GM12878 (cell line): ENCODE results near the gene ACAT2. TPM values are rescaled to one million over a fixed set of nuclear protein-coding genes. Genes with fewer than 3 reads are reported as not detected.

Experiments used
- ATAC-seq: fragments of 200-7000 bp; cut with Tn5 transposase; 3 replicates; pipeline ENCODE4 v1.9.1; 2020; ENCODE audit warnings: mild to moderate bottlenecking, moderate library complexity
- BruUV-seq: library from RNA; stranded (reverse); fragments of 400-500 nt; replicated peaks from 2 replicates; lab custom pipeline; 2021; lab: Mats Ljungman, UMichigan
- CTCF ChIA-PET: fragments of 300-600 bp; sonication (Branson Sonifier 250); formaldehyde crosslinking; extraction: SDS; loops from one replicate; lab custom pipeline; 2021; ENCODE audit warnings: inconsistent platforms; lab: Yijun Ruan, JAX
- POLR2A ChIA-PET: fragments of 350-600 bp; formaldehyde crosslinking; extraction: SDS; loops from one replicate; lab custom pipeline; 2021; ENCODE audit warnings: inconsistent platforms; lab: Charles Lee
- RAD21 ChIA-PET: fragments of 300-600 bp; sonication (Branson Sonifier 250); formaldehyde crosslinking; loops from one replicate; lab custom pipeline; 2023; ENCODE audit warnings: antibody characterized with exemption; ENCODE audit not compliant: unreplicated experiment; lab: Charles Lee
- SMC1A ChIA-PET: fragments of 300-600 bp; sonication (Branson Sonifier 250); formaldehyde crosslinking; loops from one replicate; lab custom pipeline; 2023; ENCODE audit not compliant: unreplicated experiment, uncharacterized antibody; lab: Charles Lee
- DNase-seq: peaks from one replicate; pipeline ENCODE4 v3.0.0-alpha.2; 2011; ENCODE audit warnings: low read depth, low spot score
- FAIRE-seq: peaks from 3 replicates; lab custom pipeline; 2011; peaks lifted over from hg19 to GRCh38; lab: Jason Lieb, UNC
- H2AFZ ChIP-seq: 2 replicates; pipeline ENCODE4 v1.6.0; 2011; ENCODE audit warnings: low read depth, low read length, control low read depth; ENCODE audit not compliant: control insufficient read depth
- H3K27ac ChIP-seq: 2 replicates; pipeline ENCODE4 v1.5.1; 2011; ENCODE audit warnings: control low read depth; ENCODE audit not compliant: control insufficient read depth, insufficient read depth
- H3K27me3 ChIP-seq, 2 experiments: replicated peaks in 1 of 2; 2 replicates each; pipeline versions ENCODE4 v1.6.0 to v1.6.1; 2011; ENCODE audit warnings: low read length in 1 of 2; ENCODE audit not compliant: control insufficient read depth in 2 of 2, insufficient read depth in 2 of 2
- H3K36me3 ChIP-seq, 2 experiments: 2 replicates each; pipeline ENCODE4 v1.5.1; 2011; ENCODE audit warnings: low read length in 1 of 2; ENCODE audit not compliant: control insufficient read depth in 2 of 2, insufficient read depth in 2 of 2
- H3K4me1 ChIP-seq: 2 replicates; pipeline ENCODE4 v1.6.1; 2011; ENCODE audit warnings: mild to moderate bottlenecking, low read length, moderate library complexity, mixed read lengths; ENCODE audit not compliant: control insufficient read depth, insufficient read depth
- H3K4me2 ChIP-seq: 2 replicates; pipeline ENCODE4 v1.6.0; 2011; ENCODE audit warnings: control low read depth; ENCODE audit not compliant: control insufficient read depth, insufficient read depth
- H3K4me3 ChIP-seq: fragments of 200-600 bp; sonication (generic); 2 replicates; pipeline ENCODE4 v1.5.1; 2016
- H3K79me2 ChIP-seq: 2 replicates; pipeline ENCODE4 v1.6.0; 2011; ENCODE audit warnings: low read length; ENCODE audit not compliant: control insufficient read depth, insufficient read depth
- H3K9ac ChIP-seq: 2 replicates; pipeline ENCODE4 v1.8.0; 2011; ENCODE audit warnings: low read length, control low read depth, mixed read lengths; ENCODE audit not compliant: control insufficient read depth, insufficient read depth
- H3K9me3 ChIP-seq: replicated peaks from 3 replicates; pipeline ENCODE4 v1.5.1; 2011; ENCODE audit warnings: mild to moderate bottlenecking, low read length; ENCODE audit not compliant: control insufficient read depth, insufficient read depth
- H4K20me1 ChIP-seq: 2 replicates; pipeline ENCODE4 v1.6.0; 2011; ENCODE audit not compliant: control insufficient read depth, insufficient read depth
- CBX5 ChIP-seq: sonication (generic); IDR thresholded peaks from 2 replicates; pipeline ENCODE4 v1.6.1; 2016; ENCODE audit warnings: low read depth, moderate library complexity, mild to moderate bottlenecking, inconsistent platforms
- CHD4 ChIP-seq: fragments of 200-600 bp; sonication (generic); IDR thresholded peaks from 2 replicates; pipeline ENCODE4 v1.6.1; 2016; ENCODE audit warnings: mild to moderate bottlenecking
- KAT2A ChIP-seq: conservative IDR thresholded peaks from 2 replicates; pipeline ENCODE4 v1.6.1; 2011; ENCODE audit warnings: low read depth, low read length; ENCODE audit not compliant: control insufficient read depth
- POLR2A ChIP-seq: IDR thresholded peaks from 2 replicates; pipeline ENCODE4 v1.6.1; 2011; ENCODE audit warnings: low read depth, mild to moderate bottlenecking, low read length
- WGBS: methylation state at CpG from one replicate; pipeline ENCODE4 v1.1.6; 2016; ENCODE audit warnings: low lambda C conversion rate; ENCODE audit not compliant: insufficient replicate concordance, insufficient coverage; ENCODE audit errors: missing lambda C conversion rate; 5-methylcytosine and 5-hydroxymethylcytosine counted together
- in situ Hi-C: fragments of 300-500 bp; cut with MboI; formaldehyde crosslinking; loops from 9 replicates; pipeline ENCODE4 v1.14.3; 2018; ENCODE audit warnings: mixed read lengths
- intact Hi-C: fragments of 100-400 bp; cut with micrococcal nuclease; formaldehyde crosslinking; loops from one replicate; pipeline ENCODE4 v1.14.2; 2022; ENCODE audit not compliant: unreplicated experiment
- polyA plus RNA-seq, 11 experiments: library from polyadenylated mRNA; depleted of rRNA in 4 of 11; unstranded in 6 of 11; stranded (reverse) in 5 of 11; fragments of >200 nt; fragmentation: Nextera tagmentation in 4 of 11; fragmentation: Illumina TruSeq in 1 of 11; extraction: Ambion mirVana in 4 of 11; extraction: Trizol in 1 of 11; gene quantifications; 1 replicate in 1 of 11; 2 replicates in 10 of 11; pipeline versions ENCODE4 v1.2.1 to v1.2.3, GENCODE V29; 2011 to 2016; ENCODE audit warnings: inconsistent platforms in 2 of 11, missing spikeins in 2 of 11, low read depth in 1 of 11
- total RNA-seq, 4 experiments: library from RNA; depleted of rRNA in 3 of 4; stranded (reverse); fragments of >200 nt in 3 of 4; fragmentation: Illumina TruSeq in 1 of 4; extraction: Trizol in 1 of 4; gene quantifications; 2 replicates each; pipeline versions ENCODE4 v1.2.1 to v1.2.3, GENCODE V29; 2013 to 2021

Gene ACAT2
- total and polyA plus RNA-seq, 10 of the 15 experiments (the other 5 are each of a cell fraction or from before 2014, with no cell fraction given) = 87.9 to 257 (median 132) TPM

DNA sequence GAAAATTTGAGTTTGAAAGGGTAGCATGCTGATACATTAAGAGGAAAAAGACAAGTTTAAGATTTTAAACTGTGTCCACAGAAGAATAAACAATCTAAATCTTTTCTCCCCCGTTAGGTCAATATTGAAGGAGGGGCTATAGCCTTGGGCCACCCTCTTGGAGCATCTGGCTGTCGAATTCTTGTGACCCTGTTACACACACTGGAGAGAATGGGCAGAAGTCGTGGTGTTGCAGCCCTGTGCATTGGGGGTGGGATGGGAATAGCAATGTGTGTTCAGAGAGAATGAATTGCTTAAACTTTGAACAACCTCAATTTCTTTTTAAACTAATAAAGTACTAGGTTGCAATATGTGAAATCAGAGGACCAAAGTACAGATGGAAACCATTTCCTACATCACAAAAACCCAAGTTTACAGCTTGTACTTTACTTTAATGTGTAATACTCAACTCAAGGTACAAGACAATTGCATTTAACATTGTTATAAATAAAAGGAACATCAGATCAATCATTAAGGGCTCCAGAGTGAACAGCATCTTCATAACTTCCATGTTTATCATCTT is 16.8 kb downstream of the ACAT2 start:
- WGBS = 80% methylated on average over 3 of the region's 3 CpGs
- H3K4me1 ChIP-seq = no peaks in the 10 kb centered on the region
- no peak overlapping the region for H2AFZ ChIP-seq
- in situ Hi-C loops (no loop called here), intact Hi-C loops (no loop called here)
- RAD21 ChIA-PET = no interaction called here
- TF ChIP-seq POLR2A = peak; percentile 32; the same call in 1 of the 2 replicates
- TF ChIP-seq CHD4 = no peak
- no peaks in the 10 kb centered on the region for H3K27me3 ChIP-seq
- H3K4me3 ChIP-seq = no peak overlapping the region
- ATAC-seq (no peak), DNase-seq (no peak), FAIRE-seq (no peak)
- H3K9me3 ChIP-seq = no peaks in the 10 kb centered on the region
- H3K27ac ChIP-seq = no peak overlapping the region
- no peaks in the 10 kb centered on the region for H4K20me1 ChIP-seq
- H3K9ac ChIP-seq = no peak overlapping the region
- no peak overlapping the region for H3K4me2 ChIP-seq
- H3K79me2 ChIP-seq = peaks cover 4% of the 10 kb centered on the region
- SMC1A ChIA-PET = interaction anchor here (1.0 to 5.2 kb wide), 2 partner anchors 13 to 14 kb away, joined by 3 to 28 read pairs; partner anchors contain the start of gene MRPL18
- POLR2A ChIA-PET = interaction anchor here (0.6 to 0.9 kb wide), 3 partner anchors 10 to 44 kb away, joined by 3 to 4 read pairs (median 3); no protein-coding TSS in a partner anchor
- CTCF ChIA-PET = no interaction called here
- TSS peak; percentile 48 for BruUV-seq
- peaks cover 5 to 52% of the 10 kb centered on the region in 2 experiments for H3K36me3 ChIP-seq

- Histone ChIP-seq H3K9me3 (no peaks in the 10 kb centered on the region), H3K4me1 (no peaks in the 10 kb centered on the region; the same call in 1 of the 2 replicates), H3K9ac (peak overlapping the region; percentile 88), H3K4me3 (peak overlapping the region; percentile 90), H3K27ac (peak overlapping the region; percentile 80), H3K4me2 (peak overlapping the region; percentile 67), H4K20me1 (no peaks in the 10 kb centered on the region), H3K27me3 (no peaks in the 10 kb centered on the region), H2AFZ (no peak overlapping the region), H3K36me3 (peaks cover 1 to 15% of the 10 kb centered on the region in 2 experiments; a peak in 2 of 4 replicates), H3K79me2 (peaks cover 85% of the 10 kb centered on the region)
- WGBS = 35% methylated on average over 14 of the region's 15 CpGs
- ChIA-PET SMC1A (interaction anchor here (0.6 to 8.4 kb wide), 8 partner anchors 11 to 194 kb away, joined by 3 to 108 read pairs (median 4); partner anchors contain the start of gene WTAP), POLR2A (interaction anchor here (0.6 to 5.3 kb wide), 7 partner anchors 10 to 59 kb away, joined by 3 to 85 read pairs (median 4); partner anchors contain the start of genes ACAT2 and WTAP), RAD21 (interaction anchor here (0.9 to 5.5 kb wide), 7 partner anchors 27 to 189 kb away, joined by 3 to 52 read pairs (median 6); partner anchors contain the start of genes ACAT2 and WTAP), CTCF (interaction anchor here (0.9 to 4.7 kb wide), 7 partner anchors 26 to 681 kb away, joined by 3 to 46 read pairs (median 4); partner anchors contain the start of genes ACAT2 and SOD2)
- intact Hi-C loops (loop anchor here (2.0 to 5.0 kb wide), 3 partner anchors 95 to 184 kb away; partner anchors contain the start of gene SOD2), in situ Hi-C loops (no loop called here)
- BruUV-seq = no TSS peak
- FAIRE-seq (no peak), ATAC-seq (no peak), DNase-seq (no peak)
- TF ChIP-seq CBX5 (0 out of 2 replicates have a peak, but pooled peaks have one; percentile 3), KAT2A (no peak)
These were observed 26.4 kb downstream of the ACAT2 start for GRCh38 chr6:159788276-159788675.
